HG03432 (cell line): ENCODE data around the gene NSFL1C.

Experiments
- ATAC-seq: cut with Tn5 transposase; IDR thresholded peaks from one replicate; pipeline ENCODE4 v1.9.1; 2021; ENCODE audit warnings: mild to moderate bottlenecking, moderate library complexity; ENCODE audit not compliant: unreplicated experiment

NSFL1C gene

DNA sequence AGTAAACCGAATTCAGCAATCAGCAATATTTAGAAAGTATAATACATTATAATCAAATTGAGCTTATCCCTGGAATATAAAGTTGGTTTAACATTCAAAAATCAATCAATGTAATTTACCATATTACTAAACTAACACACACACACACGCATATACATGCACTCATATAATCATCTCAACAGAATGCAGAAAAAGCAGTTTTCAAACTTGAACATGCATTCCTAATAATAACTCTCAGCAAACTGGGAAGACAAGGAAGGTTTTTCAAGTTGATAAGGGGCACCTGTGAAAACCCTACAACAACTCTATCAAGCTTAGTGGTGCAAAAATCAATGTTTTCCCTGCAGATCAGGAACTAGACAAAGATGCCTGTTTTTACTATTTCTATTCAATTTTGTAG, 19.9 kb upstream of the NSFL1C start:
- ATAC-seq: no peak

DNA sequence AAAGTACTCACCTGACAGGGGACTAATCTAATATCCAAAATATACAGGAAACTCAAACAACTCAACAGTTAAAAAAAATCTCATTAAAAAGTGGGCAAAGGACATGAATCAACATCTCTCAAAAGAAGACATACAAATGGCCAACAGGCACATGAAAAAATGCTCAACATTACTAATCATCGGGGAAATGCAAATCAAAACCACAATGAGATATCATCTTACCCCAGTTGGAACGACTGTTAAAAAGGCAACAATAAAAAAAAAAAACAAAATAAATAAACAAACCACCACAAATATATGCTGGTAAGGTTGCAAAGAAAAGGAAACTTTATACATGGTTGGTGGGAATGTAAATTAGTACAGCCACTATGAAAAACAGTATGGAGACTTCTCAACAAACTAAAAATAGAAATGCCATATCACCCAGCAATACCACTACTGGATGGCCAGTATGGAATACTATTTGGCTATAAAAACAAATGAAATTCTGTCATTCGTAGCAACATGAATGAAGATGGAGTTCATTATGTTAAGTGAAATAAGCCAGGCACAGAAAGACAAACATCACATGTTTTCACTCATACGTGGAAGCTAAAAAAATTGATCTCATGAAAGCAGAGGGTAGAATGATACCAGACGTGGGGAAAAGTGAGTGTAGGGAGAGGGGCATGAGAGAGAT, 17.9 kb upstream of the NSFL1C start:
- ATAC-seq: no peak

DNA sequence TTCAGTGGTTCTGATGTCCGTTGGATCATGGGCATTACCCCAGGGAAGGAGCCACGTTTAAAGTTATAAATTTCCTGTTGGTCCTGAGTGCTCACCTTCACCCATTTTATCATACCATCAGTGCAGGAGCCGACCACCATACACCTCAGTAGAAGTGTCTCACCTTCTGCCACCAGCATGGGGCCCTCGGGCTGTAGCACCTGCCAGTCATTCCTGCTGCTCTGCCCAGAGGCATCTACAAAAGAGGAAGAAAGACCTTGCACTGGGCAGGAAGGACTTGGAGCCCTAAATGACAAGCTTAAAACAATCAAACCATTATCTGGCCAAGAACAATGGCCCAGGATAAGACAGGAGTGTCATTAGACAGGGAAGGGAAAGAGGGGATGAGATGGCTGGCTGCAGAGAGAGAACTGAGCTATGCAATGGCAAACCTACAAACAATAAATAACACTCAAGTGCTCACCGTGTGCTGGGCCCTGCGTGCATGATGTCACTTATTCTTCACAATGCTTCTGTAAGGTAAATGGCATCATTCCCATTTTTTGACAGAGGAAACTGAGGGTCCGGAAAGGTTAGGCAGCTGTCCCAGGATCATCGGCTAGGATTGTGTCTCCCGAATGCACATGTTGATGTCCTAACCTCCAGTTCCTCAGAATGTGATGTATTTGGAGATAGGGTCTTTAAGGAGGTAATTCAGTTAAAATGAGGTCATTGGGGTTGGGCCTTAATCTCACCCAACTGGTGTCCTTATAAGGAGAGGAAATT, 13.4 kb upstream of the NSFL1C start:
- no peak for ATAC-seq

DNA sequence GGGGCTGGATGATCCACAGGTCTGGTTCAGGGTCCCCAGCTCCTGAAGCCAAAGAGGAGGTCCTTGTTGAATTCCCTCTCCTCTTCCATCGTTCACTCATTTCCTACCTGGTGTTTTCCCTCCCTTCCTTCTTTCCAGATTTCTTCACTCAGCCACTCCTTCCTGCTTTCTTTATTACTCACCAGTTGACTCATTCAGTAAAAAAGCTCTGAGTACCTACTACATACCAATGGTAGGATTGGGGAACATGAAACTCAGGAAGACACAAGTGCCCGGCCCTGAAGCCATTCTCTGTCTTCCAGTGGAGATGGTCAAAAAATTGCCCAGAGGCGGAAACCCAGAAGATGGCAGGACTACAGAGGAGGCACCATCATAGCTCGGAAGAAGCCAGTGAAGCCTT, 11.9 kb upstream of the NSFL1C start:
- no peak for ATAC-seq

- ATAC-seq: no peak
These were observed 11.3 kb upstream of the NSFL1C start for GRCh38 chr20:1477896-1478490.

DNA sequence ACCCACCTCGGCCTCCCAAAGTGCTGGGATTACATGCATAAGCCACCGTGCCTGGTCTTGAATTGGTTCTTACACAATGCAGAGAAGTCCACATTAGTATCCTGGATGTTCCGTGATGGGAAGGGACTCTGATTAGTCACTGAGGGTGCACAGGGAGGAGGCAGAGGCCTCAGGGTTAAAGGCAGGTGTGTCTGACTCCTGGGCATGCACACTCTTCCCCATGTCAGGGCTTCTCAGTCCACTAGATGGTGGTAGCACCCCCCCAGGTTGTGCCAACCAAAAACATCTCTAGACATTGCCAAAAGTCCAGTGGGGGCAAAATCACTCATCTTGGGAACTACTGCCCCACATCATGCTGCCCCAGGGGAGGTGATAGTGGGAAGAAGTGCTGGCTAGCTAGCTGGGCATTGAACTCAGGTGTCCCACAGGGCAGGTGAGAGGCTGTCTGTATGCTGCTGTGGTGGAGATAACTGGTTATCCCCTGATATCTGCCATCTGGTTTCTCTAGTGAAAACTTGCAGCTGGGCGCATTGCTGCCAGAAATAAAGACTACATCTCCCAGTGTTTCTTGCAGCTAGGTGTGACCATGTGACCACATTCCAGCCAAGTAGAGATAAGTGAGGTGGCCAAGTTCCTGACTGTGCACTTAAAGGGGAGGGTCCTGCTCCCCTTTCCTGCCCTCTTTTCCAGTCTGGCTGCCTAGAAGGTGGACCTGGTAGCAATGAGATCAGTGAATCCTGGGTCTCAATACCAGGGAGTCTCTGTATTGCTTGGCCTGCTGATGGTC, 8.4 kb upstream of the NSFL1C start:
- ATAC-seq: no peak

GRCh38 chr20:1474325-1474724, 7.7 kb upstream of the NSFL1C start:
- ATAC-seq: no peak

- no peak for ATAC-seq
These were observed 6.9 kb upstream of the NSFL1C start for GRCh38 chr20:1473246-1474220.

DNA sequence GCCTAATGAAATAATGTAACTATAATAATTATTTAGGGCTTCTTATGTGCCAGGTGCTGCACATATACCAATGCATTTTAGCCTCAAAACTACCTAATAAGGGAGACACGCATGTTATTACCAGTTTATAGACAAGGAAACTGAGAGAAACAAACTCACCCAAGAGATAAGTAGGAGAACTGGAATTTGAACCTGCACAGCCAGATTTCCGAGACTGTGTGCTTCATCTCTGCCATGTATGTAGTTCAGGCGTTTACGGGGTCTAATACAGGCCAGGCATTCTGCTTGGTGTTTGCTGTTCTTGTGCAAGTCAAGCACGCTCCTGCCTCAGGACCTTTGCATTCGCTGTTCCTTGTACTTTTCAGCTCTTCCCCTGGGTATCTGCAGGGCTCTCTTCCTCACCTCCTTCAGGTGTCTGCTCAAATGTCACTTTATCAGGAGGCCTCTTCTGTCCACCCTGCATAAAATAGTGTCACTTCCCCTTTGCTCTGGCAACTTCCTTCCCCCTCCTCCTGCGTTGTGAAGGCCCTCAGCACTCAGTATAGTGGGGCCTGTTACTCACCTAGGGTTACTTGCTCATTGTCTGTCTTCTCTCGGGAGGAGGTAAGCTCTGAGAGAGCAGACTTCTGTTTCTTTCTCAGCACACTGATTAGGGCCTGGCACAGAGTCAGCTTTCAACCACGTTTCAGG, 6.1 kb upstream of the NSFL1C start:
- no peak for ATAC-seq

DNA sequence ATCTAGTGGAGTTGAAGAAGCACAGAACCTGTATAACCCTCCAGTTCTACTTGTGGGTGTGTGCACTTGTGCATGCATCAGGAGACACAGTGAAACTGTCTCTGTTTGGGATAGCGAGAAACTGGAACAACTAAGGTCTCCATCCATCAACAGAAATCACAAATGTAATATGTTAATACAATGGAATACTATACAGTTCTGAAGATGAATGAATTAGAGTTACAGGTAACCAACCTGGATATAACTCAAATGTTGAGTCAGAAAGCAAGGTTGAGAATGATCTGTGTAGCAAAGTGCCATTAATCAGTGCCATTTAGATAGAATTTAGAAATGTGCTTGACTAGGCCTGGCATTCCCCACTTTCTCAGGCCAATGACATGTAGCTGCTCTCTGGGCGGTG, 4.6 kb upstream of the NSFL1C start:
- no peak for ATAC-seq

DNA sequence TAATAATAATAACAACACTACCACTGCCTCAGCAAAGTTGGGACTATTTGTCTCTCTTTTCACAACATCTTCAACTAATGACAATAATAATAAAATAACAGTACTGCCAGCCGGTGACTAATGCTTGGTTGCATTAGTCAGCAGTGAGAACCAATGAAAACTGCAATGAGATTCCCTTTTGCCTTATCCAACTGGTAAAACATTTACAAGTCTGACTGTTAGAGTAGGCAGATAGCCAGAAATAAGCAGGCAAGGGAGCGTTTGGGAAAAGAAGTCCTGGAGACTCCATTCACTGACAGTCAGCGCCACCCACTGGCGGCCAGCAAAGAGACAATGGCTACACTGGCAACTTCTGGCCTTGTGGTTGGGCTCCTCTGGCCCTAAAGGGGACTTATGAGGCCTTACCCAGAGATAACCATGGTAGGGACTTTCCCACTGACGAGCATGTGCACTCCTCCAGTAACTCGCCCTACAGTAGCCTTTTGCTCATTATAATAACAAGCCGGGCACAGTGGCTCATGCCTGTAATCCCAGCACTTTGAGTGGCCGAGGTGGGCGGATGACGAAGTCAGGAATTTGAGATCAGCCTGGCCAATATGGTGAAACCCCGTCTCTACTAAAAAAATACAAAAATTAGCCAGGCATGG, 3.4 kb upstream of the NSFL1C start:
- ATAC-seq: no peak

DNA sequence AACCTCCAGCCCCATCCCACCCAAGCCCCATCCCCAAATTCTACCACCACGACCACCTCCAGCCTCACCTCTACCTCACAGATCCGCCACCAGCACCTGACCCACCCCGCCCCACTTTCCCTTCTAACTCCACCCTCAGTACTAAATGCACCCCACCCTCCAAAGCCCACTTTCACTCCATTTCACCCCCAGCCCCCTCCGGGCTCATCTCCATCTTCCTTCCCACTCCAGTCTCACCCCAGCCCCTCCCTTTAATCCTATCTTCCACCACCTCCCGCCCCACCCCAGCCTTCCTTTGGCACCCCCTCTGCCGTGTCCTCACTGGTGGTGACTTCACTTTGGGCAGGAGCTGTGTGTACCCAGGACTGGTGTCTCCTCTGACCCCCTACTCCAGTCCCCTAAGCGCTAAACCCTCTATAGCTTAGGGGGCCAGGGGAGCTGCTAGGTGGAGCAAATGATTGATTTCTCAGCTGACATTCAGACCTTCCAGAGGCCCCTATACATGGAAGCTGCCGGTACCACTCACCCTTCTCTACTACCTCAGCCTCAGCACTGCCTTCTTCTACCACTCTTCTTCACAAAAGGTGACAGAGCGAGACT, 2.8 kb upstream of the NSFL1C start:
- ATAC-seq: no peak

- no peak for ATAC-seq
These were observed 1.5 kb upstream of the NSFL1C start for GRCh38 chr20:1468117-1468624.

DNA sequence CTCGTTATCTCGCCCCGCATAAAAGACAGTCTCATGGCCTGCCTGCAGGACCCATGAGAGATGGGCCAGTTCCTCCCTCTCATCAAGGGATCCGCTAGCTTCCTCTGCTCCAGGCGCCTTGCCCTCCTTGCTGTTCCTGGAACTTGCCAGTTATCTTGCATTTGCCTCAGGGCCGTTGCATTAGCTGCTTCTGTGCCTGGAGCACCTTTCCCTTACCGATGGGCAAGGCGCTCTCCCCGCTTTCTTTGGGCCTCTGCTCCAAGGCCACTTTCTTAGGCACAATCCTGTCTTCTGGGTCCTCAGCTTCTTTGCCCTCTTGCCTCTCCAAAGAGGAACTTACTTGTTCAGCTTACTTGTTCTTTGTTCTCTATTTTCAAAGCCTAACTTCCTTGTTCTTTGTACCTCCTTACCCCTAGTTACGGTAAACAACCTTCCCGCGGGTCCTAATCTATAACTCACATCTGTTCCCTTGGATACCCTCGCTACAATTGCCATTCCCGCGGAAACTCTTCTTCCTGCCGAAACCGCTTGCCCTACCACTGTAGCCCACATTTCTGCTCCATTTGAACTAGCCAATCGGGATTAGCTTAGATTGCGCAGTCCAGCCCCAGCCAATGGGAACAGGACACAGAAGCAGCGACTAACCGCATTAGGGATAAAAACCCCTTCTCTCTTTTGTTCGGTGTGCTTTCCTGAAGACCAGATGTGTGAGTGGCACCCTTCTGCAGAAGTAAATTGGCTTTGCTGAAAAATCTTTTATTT, 887 bp upstream of the NSFL1C start:
- no peak for ATAC-seq

DNA sequence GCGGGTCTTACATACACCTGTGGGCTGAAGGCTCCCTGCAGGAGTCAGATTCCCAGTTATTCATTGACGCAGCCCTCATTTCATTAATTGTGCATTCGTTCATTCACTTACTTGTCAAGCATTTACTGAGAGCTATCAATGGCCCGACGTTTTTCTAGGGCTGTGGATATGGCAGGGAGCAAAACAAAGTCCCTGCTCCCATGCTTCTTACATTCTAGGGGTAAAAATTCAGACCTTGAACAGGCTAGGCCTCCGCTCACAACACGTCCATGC, 369 bp upstream of the NSFL1C start:
- no peak for ATAC-seq

DNA sequence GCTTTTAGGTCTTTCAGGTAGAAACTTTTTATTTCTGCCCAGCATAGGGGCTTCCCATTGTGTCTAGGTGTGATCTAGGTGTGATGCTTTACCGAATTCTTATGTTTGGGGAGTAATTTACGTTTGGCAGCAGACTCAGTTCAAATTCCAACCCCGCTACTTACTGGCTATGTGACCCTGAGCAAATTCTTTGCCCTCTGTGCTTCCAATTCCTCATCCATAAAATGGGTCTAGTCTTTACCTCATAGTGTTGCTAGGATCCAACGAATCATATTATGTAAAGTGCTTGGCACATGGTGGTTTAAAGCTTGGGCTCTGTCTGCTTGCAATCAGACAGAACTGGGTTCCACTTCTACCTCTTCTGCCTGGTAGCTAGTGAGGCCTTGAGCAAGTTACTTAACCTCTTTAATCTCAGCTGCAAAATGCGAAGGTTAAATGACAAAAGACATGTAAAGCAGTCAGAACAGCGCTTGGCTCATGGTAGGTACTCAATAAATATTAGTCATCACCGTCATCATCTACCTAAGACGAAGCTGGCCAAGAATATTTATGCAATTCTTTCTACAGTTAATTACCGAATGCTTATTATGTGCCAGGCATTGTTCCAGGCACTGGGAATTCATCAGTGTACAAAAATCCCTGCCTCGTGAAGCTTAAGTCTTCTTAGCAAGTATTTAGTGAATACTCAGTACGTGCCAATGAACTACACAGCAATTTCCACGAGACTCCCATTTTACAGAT, 1.0 kb downstream of the NSFL1C start:
- ATAC-seq: no peak

DNA sequence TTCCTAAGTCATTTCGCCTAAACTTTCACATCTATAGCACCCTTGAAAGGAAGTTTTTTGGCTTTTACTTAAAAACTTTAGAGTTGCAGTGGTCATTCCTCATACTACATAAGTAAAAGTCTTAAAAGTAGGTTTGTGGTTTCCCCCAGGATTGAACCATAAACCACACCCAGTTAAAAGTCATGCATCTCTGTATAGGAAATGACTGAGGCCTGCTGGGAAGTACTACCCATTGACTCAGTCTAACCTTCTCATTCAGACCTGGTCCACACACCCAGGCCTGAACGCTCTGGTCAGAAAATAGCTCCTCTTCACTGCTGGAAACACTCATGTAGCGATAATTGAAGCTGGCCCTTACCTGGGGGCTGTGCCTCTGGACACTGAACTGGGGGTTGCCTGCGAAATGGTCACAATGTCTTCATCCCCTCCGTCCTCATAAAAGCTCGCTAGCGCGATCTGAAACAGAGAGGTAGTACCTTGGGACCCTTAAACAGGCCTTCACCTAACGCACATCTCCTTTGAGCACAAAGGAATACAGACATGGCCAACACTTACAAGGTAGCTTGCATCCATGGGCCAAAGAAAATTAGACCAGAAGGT, 2.6 kb downstream of the NSFL1C start:
- ATAC-seq: no peak
